ENCODE results near the gene PTH.

Gene PTH

DNA sequence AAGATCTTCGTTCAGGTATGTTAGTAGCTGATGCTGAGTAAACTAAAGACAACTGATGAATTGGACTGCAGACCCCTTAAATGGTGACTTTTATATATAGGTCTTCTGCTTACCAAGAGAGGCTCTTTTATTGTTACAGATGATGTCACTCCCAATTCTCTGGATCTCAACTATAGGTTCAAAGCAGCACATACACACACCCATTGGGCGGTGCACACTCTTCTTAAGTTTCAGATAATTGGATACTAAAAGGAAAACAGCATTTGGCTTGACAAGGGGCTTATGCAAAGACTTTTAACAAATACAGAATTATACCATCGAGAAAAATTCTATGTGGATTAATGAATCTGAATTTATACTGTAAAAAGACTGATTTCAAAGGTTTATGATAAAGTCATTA is at the start of gene PTH:
PTH (minus strand) TSS at position 69 of the 400 bp plus-strand sequence. CDS start 3,142 bp downstream, outside the sequence.
- peaks cover 5% of the 10 kb centered on the region for H3K4me1 ChIP-seq (ENCODE audit: control insufficient read depth, insufficient read depth, low read length)
- no peaks in the 10 kb centered on the region for H3K9me3 ChIP-seq (ENCODE audit: control insufficient read depth, insufficient read depth, low read depth, low read length)
- H3K36me3 ChIP-seq (ENCODE audit: control insufficient read depth, insufficient read depth, low read length) = no peaks in the 10 kb centered on the region
- H3K27ac ChIP-seq (ENCODE audit: low read depth, low read length) = no peak within 1 kb of the TSS
- H3K4me3 ChIP-seq (ENCODE audit: low read depth, low read length) = no peak within 1 kb of the TSS
- H3K27me3 ChIP-seq (ENCODE audit: control insufficient read depth, insufficient read depth, low read length) = no peaks in the 10 kb centered on the region
- H3K9ac ChIP-seq (ENCODE audit: low read length) = no peak within 1 kb of the TSS

GRCh38 chr11:13538044-13538443 is 42.2 kb upstream of the PTH start:
- Histone ChIP-seq H3K9ac (ENCODE audit: low read length) (no peak overlapping the region), H3K27me3 (ENCODE audit: control insufficient read depth, insufficient read depth, low read length) (no peaks in the 10 kb centered on the region), H3K36me3 (ENCODE audit: control insufficient read depth, insufficient read depth, low read length) (no peaks in the 10 kb centered on the region), H3K4me3 (ENCODE audit: low read depth, low read length) (no peak overlapping the region), H3K27ac (ENCODE audit: low read depth, low read length) (no peak overlapping the region), H3K9me3 (ENCODE audit: control insufficient read depth, insufficient read depth, low read depth, low read length) (peaks cover 29% of the 10 kb centered on the region), H3K4me1 (ENCODE audit: control insufficient read depth, insufficient read depth, low read length) (no peaks in the 10 kb centered on the region)

DNA sequence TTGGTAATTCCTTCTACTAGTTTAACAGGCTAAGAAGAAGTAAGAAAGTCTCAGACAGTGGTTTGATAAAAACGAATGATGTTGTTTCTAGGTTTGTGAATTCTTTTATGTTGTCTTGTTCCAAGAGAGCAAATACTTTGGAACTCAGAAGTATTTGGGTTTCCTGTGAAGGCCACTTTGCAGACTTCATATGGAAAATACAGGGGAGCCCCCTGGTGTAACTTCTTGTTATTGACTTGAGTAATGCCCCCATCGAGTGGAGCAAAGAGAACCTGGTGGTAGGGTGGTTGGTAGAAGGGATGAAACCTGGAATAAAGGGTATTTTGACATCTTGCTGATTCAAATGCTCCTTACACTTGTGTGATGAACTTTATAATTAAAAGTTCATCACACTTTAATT is 40.0 kb upstream of the PTH start:
- H3K27me3 ChIP-seq (ENCODE audit: control insufficient read depth, insufficient read depth, low read length) = no peaks in the 10 kb centered on the region
- H3K9me3 ChIP-seq (ENCODE audit: control insufficient read depth, insufficient read depth, low read depth, low read length) = peaks cover 27% of the 10 kb centered on the region
- H3K9ac ChIP-seq (ENCODE audit: low read length) = no peak overlapping the region
- no peaks in the 10 kb centered on the region for H3K4me1 ChIP-seq (ENCODE audit: control insufficient read depth, insufficient read depth, low read length)
- H3K27ac ChIP-seq (ENCODE audit: low read depth, low read length) = no peak overlapping the region
- H3K4me3 ChIP-seq (ENCODE audit: low read depth, low read length) = no peak overlapping the region
- no peaks in the 10 kb centered on the region for H3K36me3 ChIP-seq (ENCODE audit: control insufficient read depth, insufficient read depth, low read length)

DNA sequence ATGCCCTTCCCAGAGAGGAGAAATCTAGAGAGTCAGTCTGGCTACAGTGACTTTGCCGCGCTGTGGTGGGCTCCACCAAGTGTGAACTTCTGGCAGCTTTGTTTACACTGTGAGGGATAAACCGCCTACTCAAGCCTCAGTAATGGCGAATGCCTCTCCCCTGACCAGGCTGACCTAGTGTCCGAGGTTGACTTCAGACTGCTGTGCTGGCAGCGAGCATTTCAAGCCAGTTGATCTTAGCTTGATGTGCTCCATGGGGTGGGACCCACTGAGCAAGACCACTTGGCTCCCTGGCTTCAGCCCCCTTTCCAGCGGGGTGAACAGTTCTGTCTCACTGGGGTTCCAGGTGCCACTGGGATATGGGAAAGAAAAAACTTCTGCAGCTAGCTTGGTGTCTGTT is 38.6 kb upstream of the PTH start:
- Histone ChIP-seq H3K27me3 (ENCODE audit: control insufficient read depth, insufficient read depth, low read length) (no peaks in the 10 kb centered on the region), H3K36me3 (ENCODE audit: control insufficient read depth, insufficient read depth, low read length) (no peaks in the 10 kb centered on the region), H3K4me1 (ENCODE audit: control insufficient read depth, insufficient read depth, low read length) (no peaks in the 10 kb centered on the region)

GRCh38 chr11:13525257-13525656 is 29.5 kb upstream of the PTH start:
- no peaks in the 10 kb centered on the region for H3K4me1 ChIP-seq (ENCODE audit: control insufficient read depth, insufficient read depth, low read length)
- no peak overlapping the region for H3K27ac ChIP-seq (ENCODE audit: low read depth, low read length)
- no peaks in the 10 kb centered on the region for H3K36me3 ChIP-seq (ENCODE audit: control insufficient read depth, insufficient read depth, low read length)
- H3K4me3 ChIP-seq (ENCODE audit: low read depth, low read length) = no peak overlapping the region
- no peak overlapping the region for H3K9ac ChIP-seq (ENCODE audit: low read length)
- H3K27me3 ChIP-seq (ENCODE audit: control insufficient read depth, insufficient read depth, low read length) = 0 out of 2 replicates have a peak, but pooled peaks cover 5% of the 10 kb centered on the region
- no peaks in the 10 kb centered on the region; the same call in 1 of the 2 replicates for H3K9me3 ChIP-seq (ENCODE audit: control insufficient read depth, insufficient read depth, low read depth, low read length)

More for the DNA sequence above, 38.6 kb upstream of the PTH start:
- Histone ChIP-seq H3K4me3 (ENCODE audit: low read depth, low read length) (no peak overlapping the region), H3K9me3 (ENCODE audit: control insufficient read depth, insufficient read depth, low read depth, low read length) (peaks cover 22% of the 10 kb centered on the region), H3K27ac (ENCODE audit: low read depth, low read length) (no peak overlapping the region), H3K9ac (ENCODE audit: low read length) (no peak overlapping the region)

DNA sequence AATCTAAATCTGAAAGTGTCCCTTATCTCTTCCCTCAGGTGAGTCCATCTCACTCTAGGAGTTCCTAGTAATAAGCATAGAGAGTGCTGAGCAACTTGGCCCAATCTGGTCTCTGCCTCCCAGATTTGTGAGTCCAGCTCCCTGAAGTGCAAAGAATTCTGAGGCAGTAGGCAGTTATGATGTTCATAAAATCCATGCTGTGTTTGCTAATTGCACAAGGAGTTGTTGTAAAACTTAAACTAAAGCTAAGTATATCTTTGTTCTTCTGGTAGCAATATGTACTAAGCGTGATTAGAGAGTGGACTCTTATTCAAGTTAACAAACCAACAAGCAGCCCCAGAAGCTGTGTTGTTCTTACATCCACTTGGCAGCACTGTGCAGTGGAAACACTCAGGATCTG is 7.6 kb upstream of the PTH start:
- H3K4me3 ChIP-seq (ENCODE audit: low read depth, low read length) = no peak overlapping the region
- no peak overlapping the region for H3K27ac ChIP-seq (ENCODE audit: low read depth, low read length)
- H3K36me3 ChIP-seq (ENCODE audit: control insufficient read depth, insufficient read depth, low read length) = no peaks in the 10 kb centered on the region
- no peaks in the 10 kb centered on the region for H3K27me3 ChIP-seq (ENCODE audit: control insufficient read depth, insufficient read depth, low read length)
- H3K4me1 ChIP-seq (ENCODE audit: control insufficient read depth, insufficient read depth, low read length) = no peaks in the 10 kb centered on the region
- no peaks in the 10 kb centered on the region for H3K9me3 ChIP-seq (ENCODE audit: control insufficient read depth, insufficient read depth, low read depth, low read length)
- no peak overlapping the region for H3K9ac ChIP-seq (ENCODE audit: low read length)

DNA sequence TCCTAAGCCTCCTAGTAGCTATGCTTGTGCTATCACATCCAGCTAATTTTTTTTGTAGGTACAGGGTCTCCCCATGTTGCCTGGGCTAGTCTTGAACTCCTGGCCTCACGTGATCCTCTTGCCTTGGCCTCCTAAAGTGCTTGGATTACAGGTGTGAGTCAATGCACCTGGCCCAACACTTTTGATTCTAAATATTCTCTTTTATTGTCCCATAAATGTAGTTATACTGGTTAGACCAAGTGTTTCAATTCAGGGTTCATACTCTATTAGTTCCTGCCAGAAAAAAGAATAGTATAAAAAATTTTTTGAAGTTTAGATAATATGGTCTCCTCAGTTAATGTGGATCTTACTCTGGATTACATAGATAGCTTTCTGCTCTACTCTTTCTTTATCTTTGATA is 6.7 kb upstream of the PTH start:
- Histone ChIP-seq H3K27me3 (ENCODE audit: control insufficient read depth, insufficient read depth, low read length) (no peaks in the 10 kb centered on the region), H3K9me3 (ENCODE audit: control insufficient read depth, insufficient read depth, low read depth, low read length) (no peaks in the 10 kb centered on the region), H3K9ac (ENCODE audit: low read length) (no peak overlapping the region)

GRCh38 chr11:13494051-13494450 is 1.7 kb downstream of the PTH start:
- no peak overlapping the region for H3K4me3 ChIP-seq (ENCODE audit: low read depth, low read length)
- H3K9me3 ChIP-seq (ENCODE audit: control insufficient read depth, insufficient read depth, low read depth, low read length) = no peaks in the 10 kb centered on the region
- no peak overlapping the region for H3K9ac ChIP-seq (ENCODE audit: low read length)
- H3K36me3 ChIP-seq (ENCODE audit: control insufficient read depth, insufficient read depth, low read length) = no peaks in the 10 kb centered on the region
- H3K27ac ChIP-seq (ENCODE audit: low read depth, low read length) = no peak overlapping the region
- H3K27me3 ChIP-seq (ENCODE audit: control insufficient read depth, insufficient read depth, low read length) = no peaks in the 10 kb centered on the region
- peaks cover 5% of the 10 kb centered on the region for H3K4me1 ChIP-seq (ENCODE audit: control insufficient read depth, insufficient read depth, low read length)

More for the DNA sequence above, 6.7 kb upstream of the PTH start:
- Histone ChIP-seq H3K4me1 (ENCODE audit: control insufficient read depth, insufficient read depth, low read length) (no peaks in the 10 kb centered on the region), H3K27ac (ENCODE audit: low read depth, low read length) (no peak overlapping the region), H3K4me3 (ENCODE audit: low read depth, low read length) (no peak overlapping the region), H3K36me3 (ENCODE audit: control insufficient read depth, insufficient read depth, low read length) (no peaks in the 10 kb centered on the region)

DNA sequence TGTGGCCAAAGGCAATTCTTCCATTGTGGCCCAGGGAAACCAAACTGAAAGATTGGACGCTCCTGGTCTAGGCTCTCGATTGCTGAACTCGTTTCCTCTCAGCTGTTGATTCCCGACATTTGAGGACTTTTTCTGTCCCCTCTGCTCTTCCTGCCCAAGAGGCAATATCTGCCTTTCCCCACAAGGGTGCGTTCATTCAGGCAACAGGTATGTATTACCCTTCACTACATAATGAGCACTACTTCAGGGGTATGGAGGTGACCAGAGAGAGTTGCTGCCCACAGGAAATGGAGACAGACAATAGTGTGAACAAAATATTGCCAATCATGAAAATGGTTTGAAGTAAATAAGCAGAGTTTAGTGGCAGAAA is 8.2 kb downstream of the PTH start:
- Histone ChIP-seq H3K27me3 (ENCODE audit: control insufficient read depth, insufficient read depth, low read length) (no peaks in the 10 kb centered on the region), H3K9ac (ENCODE audit: low read length) (no peak overlapping the region), H3K4me3 (ENCODE audit: low read depth, low read length) (peak overlapping the region; percentile 52), H3K9me3 (ENCODE audit: control insufficient read depth, insufficient read depth, low read depth, low read length) (0 out of 2 replicates have a peak, but pooled peaks cover 2% of the 10 kb centered on the region), H3K36me3 (ENCODE audit: control insufficient read depth, insufficient read depth, low read length) (no peaks in the 10 kb centered on the region), H3K27ac (ENCODE audit: low read depth, low read length) (no peak overlapping the region), H3K4me1 (ENCODE audit: control insufficient read depth, insufficient read depth, low read length) (no peaks in the 10 kb centered on the region)

DNA sequence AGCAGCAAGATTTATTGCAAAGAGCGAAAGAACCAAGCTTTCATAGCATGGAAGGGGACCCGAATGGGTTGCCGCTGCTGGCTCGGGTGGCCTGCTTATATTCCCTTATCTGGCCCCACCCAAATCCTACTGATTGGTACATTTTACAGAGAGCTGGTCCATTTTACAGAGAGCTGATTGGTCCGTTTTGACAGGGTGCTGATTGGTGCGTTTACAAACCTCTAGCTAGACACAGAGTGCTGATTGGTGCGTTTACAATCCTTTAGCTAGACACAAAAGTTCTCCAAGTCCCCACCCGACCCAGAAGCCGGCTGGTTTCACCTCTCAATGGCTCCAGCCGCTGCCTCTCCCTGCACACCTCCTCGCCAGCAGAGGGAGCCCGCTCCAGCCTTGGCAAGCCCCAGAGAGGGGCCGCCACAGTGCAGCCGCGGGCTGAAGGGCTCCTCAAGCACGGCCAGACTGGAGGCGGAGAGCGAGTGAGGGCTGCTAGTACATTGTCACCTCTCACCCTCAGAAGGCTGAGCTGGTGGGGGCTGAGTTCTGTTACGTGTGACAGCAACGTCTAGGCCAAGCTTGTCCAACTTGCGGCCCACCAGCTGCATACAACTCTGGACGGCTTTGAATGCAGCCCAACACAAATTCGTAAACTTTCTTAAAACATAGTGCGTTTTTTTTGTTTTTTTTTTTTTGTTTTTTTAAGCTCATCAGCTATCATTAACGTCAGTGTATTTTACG is 8.7 kb downstream of the PTH start:
- H3K9ac ChIP-seq (ENCODE audit: low read length) = no peak overlapping the region
- H3K4me3 ChIP-seq (ENCODE audit: low read depth, low read length) = peak overlapping the region; percentile 52
- H3K36me3 ChIP-seq (ENCODE audit: control insufficient read depth, insufficient read depth, low read length) = no peaks in the 10 kb centered on the region
- H3K27ac ChIP-seq (ENCODE audit: low read depth, low read length) = no peak overlapping the region
- 0 out of 2 replicates have a peak, but pooled peaks cover 2% of the 10 kb centered on the region for H3K9me3 ChIP-seq (ENCODE audit: control insufficient read depth, insufficient read depth, low read depth, low read length)
- no peaks in the 10 kb centered on the region for H3K4me1 ChIP-seq (ENCODE audit: control insufficient read depth, insufficient read depth, low read length)
- no peaks in the 10 kb centered on the region for H3K27me3 ChIP-seq (ENCODE audit: control insufficient read depth, insufficient read depth, low read length)

- no peak overlapping the region for H3K9ac ChIP-seq (ENCODE audit: low read length)
- H3K4me1 ChIP-seq (ENCODE audit: control insufficient read depth, insufficient read depth, low read length) = no peaks in the 10 kb centered on the region
- no peak overlapping the region for H3K27ac ChIP-seq (ENCODE audit: low read depth, low read length)
- H3K27me3 ChIP-seq (ENCODE audit: control insufficient read depth, insufficient read depth, low read length) = no peaks in the 10 kb centered on the region
- H3K4me3 ChIP-seq (ENCODE audit: low read depth, low read length) = no peak overlapping the region
- no peaks in the 10 kb centered on the region for H3K36me3 ChIP-seq (ENCODE audit: control insufficient read depth, insufficient read depth, low read length)
- H3K9me3 ChIP-seq (ENCODE audit: control insufficient read depth, insufficient read depth, low read depth, low read length) = peaks cover 18% of the 10 kb centered on the region
Measured at GRCh38 chr11:13480198-13480597, 15.6 kb downstream of the PTH start.
